CD4-positive, alpha-beta memory T cell (primary cell): ENCODE results near the gene YIPF1. TPM values are rescaled to one million over a fixed set of nuclear protein-coding genes. Genes with fewer than 3 reads are reported as not detected.

Experiments
- CTCF ChIA-PET: fragments of 350-600 bp; sonication (Branson Sonifier 250); formaldehyde crosslinking; loops from one replicate; lab custom pipeline; 2021; ENCODE audit warnings: inconsistent platforms; ENCODE audit not compliant: partially characterized antibody; lab: Charles Lee
- POLR2A ChIA-PET: fragments of 350-600 bp; sonication (Branson Sonifier 250); formaldehyde crosslinking; loops from one replicate; lab custom pipeline; 2021; ENCODE audit not compliant: partially characterized antibody; lab: Charles Lee
- DNase-seq, 5 donors: peaks; one replicate each; pipeline versions ENCODE4 v3.0.0 to v3.0.0-alpha.2; 2020 to 2022; ENCODE audit warnings: mixed read lengths in 1 of 5
- H3K27ac ChIP-seq: one replicate; pipeline ENCODE4 v1.7.0; 2013; ENCODE audit warnings: low read depth, low read length
- H3K27me3 ChIP-seq: 2 replicates; pipeline ENCODE4 v1.7.0; 2013; ENCODE audit warnings: mild to moderate bottlenecking, low read length, moderate library complexity; ENCODE audit not compliant: insufficient read depth
- H3K36me3 ChIP-seq: 2 replicates; pipeline ENCODE4 v1.7.0; 2013; ENCODE audit warnings: mild to moderate bottlenecking, low read length, moderate library complexity; ENCODE audit not compliant: insufficient read depth
- H3K4me1 ChIP-seq: 2 replicates; pipeline ENCODE4 v1.7.0; 2013; ENCODE audit warnings: mild to moderate bottlenecking, low read length, moderate library complexity; ENCODE audit not compliant: insufficient read depth
- H3K4me3 ChIP-seq, 2 donors: one replicate each; pipeline ENCODE4 v1.7.0; 2013; ENCODE audit warnings: low read length in 2 of 2, mild to moderate bottlenecking in 1 of 2
- H3K9me3 ChIP-seq, 2 donors: one replicate each; pipeline ENCODE4 v1.7.0; 2013; ENCODE audit warnings: low read length in 2 of 2, control low read depth in 1 of 2; ENCODE audit not compliant: control insufficient read depth in 1 of 2
- H3K27ac Mint-ChIP-seq, 7 donors: one replicate each; pipeline ENCODE4 v1.8.0; 2020 to 2021; ENCODE audit warnings: mixed read lengths in 7 of 7, mild to moderate bottlenecking in 6 of 7, inconsistent platforms in 3 of 7, moderate library complexity in 3 of 7
- H3K27me3 Mint-ChIP-seq, 2 donors: one replicate each; pipeline ENCODE4 v1.8.0; 2020 to 2021; ENCODE audit warnings: mixed read lengths in 2 of 2
- H3K36me3 Mint-ChIP-seq, 2 donors: one replicate each; pipeline ENCODE4 v1.8.0; 2020 to 2021; ENCODE audit warnings: mixed read lengths in 2 of 2, inconsistent platforms in 1 of 2, mild to moderate bottlenecking in 1 of 2
- H3K4me1 Mint-ChIP-seq, 4 donors: one replicate each; pipeline ENCODE4 v1.8.0; 2020 to 2021; ENCODE audit warnings: mixed read lengths in 4 of 4, mild to moderate bottlenecking in 1 of 4
- H3K4me3 Mint-ChIP-seq, 8 donors: one replicate each; pipeline ENCODE4 v1.8.0; 2020 to 2021; ENCODE audit warnings: mixed read lengths in 8 of 8, mild to moderate bottlenecking in 7 of 8, moderate library complexity in 6 of 8, inconsistent platforms in 3 of 8
- H3K9me3 Mint-ChIP-seq, 8 donors: one replicate each; pipeline ENCODE4 v1.8.0; 2020 to 2021; ENCODE audit warnings: mixed read lengths in 8 of 8, mild to moderate bottlenecking in 5 of 8, inconsistent platforms in 3 of 8, moderate library complexity in 1 of 8
- intact Hi-C: fragments of 100-400 bp; cut with micrococcal nuclease; formaldehyde crosslinking; loops from one replicate; pipeline ENCODE4 v1.15.1; 2023
- polyA plus RNA-seq, 2 donors: library from polyadenylated mRNA; unstranded; fragments of 300-500 nt; fragmentation: Illumina TruSeq; gene quantifications; one replicate each; pipeline ENCODE4 v1.2.3, GENCODE V29; 2021
- total RNA-seq, 2 experiments: library from RNA; stranded (reverse); gene quantifications; one replicate each; pipeline ENCODE4 v1.2.3, GENCODE V29; 2021

Gene YIPF1
- total and polyA plus RNA-seq, 4 experiments from 2014 or later = 14.8 to 30.5 (median 20.2) TPM

GRCh38 chr1:53804791-53805505, 84.6 kb downstream of the YIPF1 start:
- Mint-ChIP-seq H3K27me3 (no peaks in the 10 kb centered on the region), H3K4me1 (no peaks in the 10 kb centered on the region), H3K36me3 (peaks cover 40 to 67% of the 10 kb centered on the region in 2 donors), H3K4me3 (no peak overlapping the region), H3K9me3 (no peaks in the 10 kb centered on the region), H3K27ac (no peak overlapping the region)
- Histone ChIP-seq H3K4me1 (no peaks in the 10 kb centered on the region), H3K9me3 (no peaks in the 10 kb centered on the region), H3K27me3 (no peaks in the 10 kb centered on the region), H3K4me3 (no peak overlapping the region), H3K36me3 (peaks cover 5% of the 10 kb centered on the region), H3K27ac (no peak overlapping the region)
- intact Hi-C loops = no loop called here
- no peak for DNase-seq
- CTCF ChIA-PET = no interaction called here
- POLR2A ChIA-PET = no interaction called here

- Mint-ChIP-seq H3K4me1 (no peaks in the 10 kb centered on the region), H3K27ac (no peak overlapping the region), H3K9me3 (no peaks in the 10 kb centered on the region), H3K36me3 (peaks cover 43 to 71% of the 10 kb centered on the region in 2 donors), H3K27me3 (no peaks in the 10 kb centered on the region), H3K4me3 (no peak overlapping the region)
- Histone ChIP-seq H3K27me3 (no peaks in the 10 kb centered on the region), H3K4me1 (no peaks in the 10 kb centered on the region), H3K9me3 (no peaks in the 10 kb centered on the region), H3K27ac (no peak overlapping the region), H3K36me3 (peaks cover 10% of the 10 kb centered on the region), H3K4me3 (no peak overlapping the region)
- ChIA-PET POLR2A (no interaction called here), CTCF (no interaction called here)
- intact Hi-C loops = no loop called here
- DNase-seq = no peak
Measured at GRCh38 chr1:53804181-53804580, 85.4 kb downstream of the YIPF1 start.

Other genes starting within 250 kb of the YIPF1 start
- gene GLIS1, start 150.6 kb downstream of the YIPF1 start, total RNA-seq = not detected
- gene GLIS1, start 150.6 kb downstream of the YIPF1 start, polyA plus RNA-seq = not detected
- 10 to 100 TPM; 10.9 to 11.0 TPM for gene NDC1, start 51.5 kb downstream of the YIPF1 start, total RNA-seq
- 1 to 10 TPM; 4.4 to 7.8 TPM for gene NDC1, start 51.5 kb downstream of the YIPF1 start, polyA plus RNA-seq
- not detected for gene DIO1, start 4.4 kb upstream of the YIPF1 start, total RNA-seq
- gene DIO1, start 4.4 kb upstream of the YIPF1 start, polyA plus RNA-seq = not detected
- gene IFT25, start 55.9 kb upstream of the YIPF1 start, total RNA-seq = 10 to 100 TPM; 47.2 to 50.3 TPM
- gene IFT25, start 55.9 kb upstream of the YIPF1 start, polyA plus RNA-seq = 10 to 100 TPM; 45.5 to 65.4 TPM
- gene LRRC42, start 56.6 kb upstream of the YIPF1 start, total RNA-seq = 1 to 10 TPM; 7.3 to 8.7 TPM
- 1 to 10 TPM; 4.7 to 8.4 TPM for gene LRRC42, start 56.6 kb upstream of the YIPF1 start, polyA plus RNA-seq
- not detected for gene LDLRAD1, start 128.4 kb upstream of the YIPF1 start, total RNA-seq
- gene LDLRAD1, start 128.4 kb upstream of the YIPF1 start, polyA plus RNA-seq = not detected
- 100 to 1,000 TPM; 212 to 222 TPM for gene TMEM59, start 163.4 kb upstream of the YIPF1 start, total RNA-seq
- gene TMEM59, start 163.4 kb upstream of the YIPF1 start, polyA plus RNA-seq = 1,000 to 10,000 TPM in 1 of 2 donors, 100 to 1,000 TPM in 1; 533 to 1,059 TPM
- gene TCEANC2, start 163.8 kb upstream of the YIPF1 start, total RNA-seq = 10 to 100 TPM; 12.1 to 13.1 TPM
- 1 to 10 TPM; 3.5 to 7.1 TPM for gene TCEANC2, start 163.8 kb upstream of the YIPF1 start, polyA plus RNA-seq